AG10803 (cell line): ENCODE measurements around the gene ERVK3-1.

Experiments
- DNase-seq: peaks from one replicate; pipeline ENCODE4 v3.0.0; 2010; ENCODE audit warnings: low read depth
- H3K4me3 ChIP-seq: 2 replicates; pipeline ENCODE4 v1.5.1; 2011; ENCODE audit warnings: mild to moderate bottlenecking, low read length, control low read depth
- TF ChIP-seq, protein P1 (sequence below): conservative IDR thresholded peaks from 2 replicates; pipeline ENCODE4 v1.5.1; 2011; ENCODE audit warnings: mild to moderate bottlenecking, low read length, control low read depth, inconsistent platforms

Gene ERVK3-1

DNA sequence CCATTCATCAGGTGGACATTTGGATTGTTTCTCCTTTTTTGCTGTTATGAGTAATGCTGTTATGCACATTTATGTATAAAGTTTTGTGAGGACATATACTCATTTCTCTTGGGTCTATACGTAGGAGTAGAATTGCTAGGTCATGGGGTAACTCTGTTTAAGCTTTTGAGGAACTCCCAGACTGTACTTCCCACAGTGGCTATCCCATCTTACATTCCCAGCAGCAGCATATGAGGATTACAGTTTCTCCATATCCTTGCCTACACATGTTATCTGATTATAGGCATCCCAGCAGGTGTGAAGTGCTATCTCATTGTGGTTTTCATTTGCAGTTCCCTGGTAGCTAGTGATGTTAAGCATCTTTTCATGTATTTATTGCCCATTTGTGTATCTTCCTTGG is 27.5 kb downstream of the ERVK3-1 start:
- no peak for DNase-seq
- H3K4me3 ChIP-seq = no peak overlapping the region
- TF ChIP-seq, protein P1, sequence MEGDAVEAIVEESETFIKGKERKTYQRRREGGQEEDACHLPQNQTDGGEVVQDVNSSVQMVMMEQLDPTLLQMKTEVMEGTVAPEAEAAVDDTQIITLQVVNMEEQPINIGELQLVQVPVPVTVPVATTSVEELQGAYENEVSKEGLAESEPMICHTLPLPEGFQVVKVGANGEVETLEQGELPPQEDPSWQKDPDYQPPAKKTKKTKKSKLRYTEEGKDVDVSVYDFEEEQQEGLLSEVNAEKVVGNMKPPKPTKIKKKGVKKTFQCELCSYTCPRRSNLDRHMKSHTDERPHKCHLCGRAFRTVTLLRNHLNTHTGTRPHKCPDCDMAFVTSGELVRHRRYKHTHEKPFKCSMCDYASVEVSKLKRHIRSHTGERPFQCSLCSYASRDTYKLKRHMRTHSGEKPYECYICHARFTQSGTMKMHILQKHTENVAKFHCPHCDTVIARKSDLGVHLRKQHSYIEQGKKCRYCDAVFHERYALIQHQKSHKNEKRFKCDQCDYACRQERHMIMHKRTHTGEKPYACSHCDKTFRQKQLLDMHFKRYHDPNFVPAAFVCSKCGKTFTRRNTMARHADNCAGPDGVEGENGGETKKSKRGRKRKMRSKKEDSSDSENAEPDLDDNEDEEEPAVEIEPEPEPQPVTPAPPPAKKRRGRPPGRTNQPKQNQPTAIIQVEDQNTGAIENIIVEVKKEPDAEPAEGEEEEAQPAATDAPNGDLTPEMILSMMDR = no peak

DNA sequence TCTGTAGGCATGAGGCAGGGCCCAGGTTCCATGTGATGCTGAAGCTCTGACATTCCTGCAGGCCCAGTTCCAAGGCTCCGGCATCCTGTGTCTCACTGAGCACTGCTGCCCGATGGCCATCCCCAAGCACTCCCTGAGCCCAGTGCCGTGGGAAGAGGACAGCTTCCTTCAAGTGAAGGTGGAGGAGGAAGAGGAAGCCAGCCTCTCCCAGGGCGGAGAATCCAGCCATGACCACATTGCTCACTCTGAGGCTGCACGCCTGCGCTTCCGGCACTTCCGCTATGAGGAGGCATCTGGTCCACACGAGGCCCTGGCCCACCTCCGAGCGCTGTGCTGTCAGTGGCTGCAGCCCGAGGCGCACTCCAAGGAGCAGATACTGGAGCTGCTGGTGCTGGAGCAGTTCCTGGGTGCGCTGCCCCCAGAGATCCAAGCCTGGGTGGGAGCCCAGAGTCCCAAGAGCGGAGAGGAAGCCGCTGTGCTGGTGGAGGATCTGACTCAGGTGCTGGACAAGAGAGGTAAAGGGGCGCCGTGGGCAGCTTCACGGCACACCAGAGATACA is 29.6 kb downstream of the ERVK3-1 start:
- no peak overlapping the region for H3K4me3 ChIP-seq
- TF ChIP-seq, protein P1 = no peak
- no peak for DNase-seq

DNA sequence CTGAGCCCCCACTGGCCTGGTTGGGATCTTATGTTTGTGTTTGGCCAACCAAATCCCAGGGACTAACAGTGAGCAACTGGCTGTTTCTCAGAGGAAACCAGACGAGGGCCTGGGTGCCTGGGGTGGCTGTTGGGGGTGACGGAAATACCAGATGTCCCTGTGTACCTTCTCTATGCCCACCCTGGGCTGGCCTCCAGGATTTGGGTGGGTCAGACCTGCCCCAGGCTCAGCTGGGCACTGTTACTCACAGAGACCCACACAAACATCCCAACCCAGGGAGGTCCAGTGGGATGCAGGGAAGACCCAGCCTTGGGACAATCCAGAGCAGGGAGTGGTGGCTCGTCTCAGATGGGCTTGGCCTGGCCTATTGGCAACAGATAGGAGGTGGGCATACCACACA is 30.5 kb downstream of the ERVK3-1 start:
- no peak for DNase-seq
- H3K4me3 ChIP-seq = no peak overlapping the region
- TF ChIP-seq, protein P1 = no peak

DNA sequence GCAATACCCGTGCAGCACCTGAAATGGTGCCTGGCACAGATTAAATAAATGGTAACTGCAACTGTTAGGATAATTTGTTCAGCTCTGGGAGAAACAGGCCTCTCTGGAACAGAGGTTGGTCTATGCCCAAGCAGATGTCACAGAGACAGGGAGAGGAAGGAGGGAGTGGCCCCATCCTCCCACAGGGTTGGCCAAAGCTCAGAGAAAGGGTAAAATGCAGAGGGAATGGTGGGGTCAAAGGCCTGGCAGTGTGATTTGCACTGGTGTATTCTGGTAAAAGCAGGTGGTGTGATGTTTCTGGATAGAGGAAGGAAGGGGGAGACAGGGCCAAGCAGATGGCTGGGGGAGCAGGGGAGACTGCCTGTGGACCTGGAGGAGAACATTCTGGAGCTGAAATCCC is 31.0 kb downstream of the ERVK3-1 start:
- no peak for DNase-seq
- TF ChIP-seq, protein P1 = no peak
- no peak overlapping the region for H3K4me3 ChIP-seq

DNA sequence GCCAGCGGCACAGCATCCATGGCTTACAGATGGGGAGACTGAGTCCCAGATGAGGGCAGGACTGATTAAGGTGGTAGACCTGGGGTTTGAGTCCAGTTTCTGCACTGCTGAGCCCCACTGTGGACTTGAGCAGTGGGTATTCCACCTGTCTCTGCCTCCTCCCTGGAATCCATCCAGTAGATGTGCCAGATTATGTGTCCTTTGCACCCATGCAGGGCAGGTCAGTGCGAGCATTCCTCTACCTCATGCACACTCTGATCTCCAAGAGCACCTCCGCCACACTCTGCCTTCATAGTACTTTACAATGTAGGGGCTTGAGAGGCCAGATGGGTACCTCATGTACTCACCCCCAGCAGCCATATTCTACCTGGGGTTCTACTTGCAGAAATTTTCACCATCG is 31.6 kb downstream of the ERVK3-1 start:
- no peak overlapping the region for H3K4me3 ChIP-seq
- TF ChIP-seq, protein P1 = no peak
- DNase-seq = no peak

DNA sequence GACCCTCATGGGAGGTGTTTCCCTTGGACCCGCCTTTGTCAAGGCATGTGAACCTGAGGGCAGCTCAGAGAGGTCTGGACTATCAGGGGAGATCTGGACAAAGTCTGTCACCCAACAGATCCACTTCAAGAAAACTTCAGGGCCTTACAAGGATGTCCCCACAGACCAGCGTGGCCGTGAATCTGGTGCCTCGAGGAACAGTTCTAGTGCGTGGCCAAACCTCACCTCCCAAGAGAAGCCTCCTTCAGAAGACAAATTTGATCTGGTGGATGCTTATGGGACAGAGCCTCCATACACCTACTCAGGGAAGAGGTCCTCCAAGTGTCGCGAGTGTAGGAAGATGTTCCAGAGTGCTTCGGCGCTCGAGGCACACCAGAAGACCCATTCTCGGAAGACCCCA is 33.2 kb downstream of the ERVK3-1 start:
- TF ChIP-seq, protein P1 = no peak
- no peak overlapping the region for H3K4me3 ChIP-seq
- DNase-seq = no peak

DNA sequence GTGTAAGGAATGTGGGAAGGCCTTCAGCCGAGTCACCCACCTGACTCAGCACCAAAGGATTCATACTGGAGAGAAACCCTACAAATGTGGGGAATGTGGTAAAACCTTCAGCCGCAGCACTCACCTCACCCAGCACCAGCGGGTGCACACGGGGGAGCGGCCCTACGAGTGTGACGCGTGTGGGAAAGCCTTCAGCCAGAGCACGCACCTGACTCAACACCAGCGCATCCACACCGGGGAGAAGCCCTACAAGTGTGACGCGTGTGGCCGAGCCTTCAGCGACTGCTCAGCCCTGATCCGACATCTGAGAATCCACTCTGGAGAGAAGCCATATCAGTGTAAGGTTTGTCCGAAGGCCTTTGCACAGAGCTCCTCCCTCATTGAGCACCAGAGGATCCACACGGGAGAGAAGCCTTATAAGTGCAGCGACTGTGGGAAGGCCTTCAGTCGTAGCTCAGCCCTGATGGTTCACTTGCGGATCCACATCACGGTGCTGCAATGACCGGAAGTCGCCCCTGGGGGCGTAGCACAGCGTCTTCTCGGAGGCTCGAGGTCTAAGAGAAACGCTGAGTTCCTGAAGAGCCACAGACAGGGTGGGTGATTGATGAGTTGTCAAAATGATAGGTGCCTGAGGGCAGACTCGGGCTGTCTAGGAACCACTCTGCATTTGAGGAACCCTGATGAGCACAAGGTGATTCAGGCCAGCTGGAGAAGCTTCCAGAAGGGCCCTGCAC is 33.8 kb downstream of the ERVK3-1 start:
- TF ChIP-seq, protein P1 = no peak
- no peak for DNase-seq
- H3K4me3 ChIP-seq = no peak overlapping the region
